Measurements from ENCODE around the gene CCDC106.

CCDC106 gene

GRCh38 chr19:55647732-55648584, at the start of gene CCDC106:
CCDC106 (plus strand) TSS chr19:55648212; CDS start chr19:55649047, 835 bp downstream.
- TF ChIP-seq CTCF (IDR thresholded peaks at IDR 0.05; ENCODE audit: low read depth, low read length), result no peak
- in situ Hi-C loops (cut with HindIII; ENCODE audit: low sequenced_read_pairs), result no loop called here
- peak; percentile 77 for DNase-seq (ENCODE audit: low read depth, low spot score)
- peak within 1 kb of the TSS; percentile 71 for H3K4me3 ChIP-seq (ENCODE audit: low read depth, low read length)

DNA sequence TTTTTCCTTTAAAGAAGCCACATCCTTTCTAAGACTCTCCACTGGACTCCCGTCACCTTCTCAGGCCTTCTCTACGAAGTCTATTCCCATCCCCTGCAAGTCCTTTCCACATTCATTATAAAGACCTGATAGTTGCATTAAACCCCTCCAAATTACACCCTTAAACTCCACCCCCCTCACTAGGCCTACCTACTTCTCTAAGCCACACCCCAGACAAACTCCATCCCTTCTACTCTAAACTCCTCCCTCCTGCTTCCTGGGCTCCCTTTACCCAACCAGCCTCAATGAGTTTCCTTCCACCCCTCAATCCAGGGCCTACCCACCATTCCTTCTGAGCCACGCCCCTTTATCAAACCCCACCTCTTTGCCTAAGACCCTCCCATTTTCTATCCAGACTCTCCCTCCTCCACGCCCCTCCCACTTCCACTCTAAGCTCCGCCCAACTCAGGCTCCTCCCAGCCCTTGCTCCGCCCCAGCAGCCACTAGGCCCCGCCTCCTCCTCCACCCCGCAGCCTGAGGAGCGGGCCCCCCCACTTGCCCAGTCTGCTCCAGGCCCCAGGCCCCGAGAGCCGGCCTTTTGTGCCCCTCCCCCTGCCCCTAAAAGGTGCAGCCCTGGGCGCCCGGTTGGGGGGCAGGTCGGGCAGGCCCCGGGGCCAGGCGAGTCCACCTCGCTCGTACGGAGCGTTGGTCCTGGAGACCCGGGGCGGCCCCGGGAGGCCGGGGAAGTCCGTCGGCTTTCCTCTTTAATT, 49.1 kb upstream of the CCDC106 start:
- peak overlapping the region; percentile 84 for H3K4me3 ChIP-seq (ENCODE audit: low read depth, low read length)
- TF ChIP-seq CTCF (IDR thresholded peaks at IDR 0.05; ENCODE audit: low read depth, low read length), result no peak
- in situ Hi-C loops (cut with HindIII; ENCODE audit: low sequenced_read_pairs), result no loop called here
- DNase-seq (ENCODE audit: low read depth, low spot score), result peak; percentile 97

DNA sequence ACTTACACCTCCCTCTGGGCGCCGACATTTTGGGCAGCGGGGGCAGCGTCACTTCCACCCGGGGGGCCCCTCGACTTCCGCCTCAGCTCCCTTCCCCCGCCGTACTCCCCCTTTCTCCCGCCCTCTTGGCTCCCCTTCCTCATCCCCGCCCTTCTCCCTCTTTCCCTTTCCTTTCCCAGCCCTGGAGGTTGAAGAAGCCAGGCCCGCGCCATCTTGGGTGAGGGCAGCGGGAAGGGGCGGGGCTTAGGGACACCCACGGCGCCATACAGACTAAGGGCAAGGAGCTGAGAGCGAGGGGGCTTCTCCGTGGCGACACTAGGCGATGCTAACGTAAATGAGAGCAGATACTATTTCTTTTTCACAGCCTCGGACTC, 48.6 kb upstream of the CCDC106 start, which contains the start of gene FIZ1:
Gene FIZ1, minus strand, starts transcription at position 50 of the 374 bp plus-strand sequence. CDS start 1,652 bp downstream, outside the sequence.
- H3K4me3 ChIP-seq (ENCODE audit: low read depth, low read length), result peak within 1 kb of the TSS; percentile 84
- peak; percentile 99 for DNase-seq (ENCODE audit: low read depth, low spot score)
- TF ChIP-seq CTCF (IDR thresholded peaks at IDR 0.05; ENCODE audit: low read depth, low read length), result no peak
- in situ Hi-C loops (cut with HindIII; ENCODE audit: low sequenced_read_pairs), result no loop called here

- peak; percentile 69 for DNase-seq (ENCODE audit: low read depth, low spot score)
- no peak for TF ChIP-seq CTCF (IDR thresholded peaks at IDR 0.05; ENCODE audit: low read depth, low read length)
- peak within 1 kb of the TSS; percentile 84 for H3K4me3 ChIP-seq (ENCODE audit: low read depth, low read length)
- in situ Hi-C loops (cut with HindIII; ENCODE audit: low sequenced_read_pairs), result no loop called here
Observed at GRCh38 chr19:55599842-55600661, 48.0 kb upstream of the CCDC106 start, which contains the start of gene ZNF524. ZNF524 (plus strand) TSS chr19:55600288; CDS start chr19:55602113, 1,825 bp downstream.

- DNase-seq (ENCODE audit: low read depth, low spot score), result no peak
- in situ Hi-C loops (cut with HindIII; ENCODE audit: low sequenced_read_pairs), result no loop called here
- H3K4me3 ChIP-seq (ENCODE audit: low read depth, low read length), result peak overlapping the region; percentile 84
- TF ChIP-seq CTCF (IDR thresholded peaks at IDR 0.05; ENCODE audit: low read depth, low read length), result no peak
Observed at GRCh38 chr19:55600662-55601028, 47.4 kb upstream of the CCDC106 start.

- no peak for DNase-seq (ENCODE audit: low read depth, low spot score)
- TF ChIP-seq CTCF (IDR thresholded peaks at IDR 0.05; ENCODE audit: low read depth, low read length), result no peak
- H3K4me3 ChIP-seq (ENCODE audit: low read depth, low read length), result peak overlapping the region; percentile 84
- in situ Hi-C loops (cut with HindIII; ENCODE audit: low sequenced_read_pairs), result no loop called here
Observed at GRCh38 chr19:55601084-55601483, 46.9 kb upstream of the CCDC106 start.
